Stimulated activated naive CD8-positive, alpha-beta T cell treated with anti-CD3 and anti-CD28 coated beads, Interleukin-15, Interleukin-2, amounts not matched to agents 100 U/mL and 50 U/mL, for 24 hours (primary cell): Measurements from ENCODE around the gene ULK1.
"Not testable (repeated sequence)": the region's sequence is repeated elsewhere in the genome, so short reads cannot be mapped to it uniquely, and the experiment has no call there.

ENCODE experiments used
- ATAC-seq: fragments of 150-1000 bp; cut with Tn5 transposase; one replicate; pipeline ENCODE4 v1.10.0; 2021
- DNase-seq: peaks from one replicate; pipeline ENCODE4 v3.0.0; 2021

The ULK1 gene

DNA sequence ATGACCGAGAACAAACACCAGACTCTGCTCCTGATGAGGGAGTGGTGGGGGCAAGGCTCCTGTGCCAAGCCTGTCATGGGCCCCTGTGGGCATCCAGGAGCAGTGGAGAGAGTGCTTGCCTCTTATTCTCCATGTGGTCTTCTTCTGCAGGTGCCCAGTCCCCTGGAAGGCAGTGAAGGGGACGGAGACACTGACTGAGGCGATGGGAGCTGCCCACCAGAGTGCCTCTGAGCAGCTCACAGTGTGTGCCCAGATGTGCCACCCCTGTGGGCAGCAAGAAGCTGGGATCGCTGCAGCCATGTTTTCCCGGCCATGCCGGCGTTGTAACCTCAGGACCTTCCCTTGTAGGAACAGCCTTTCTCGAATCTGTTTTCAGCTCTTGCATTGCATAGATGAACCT, 49.0 kb downstream of the ULK1 start:
- DNase-seq (no peak), ATAC-seq (no peak)

DNA sequence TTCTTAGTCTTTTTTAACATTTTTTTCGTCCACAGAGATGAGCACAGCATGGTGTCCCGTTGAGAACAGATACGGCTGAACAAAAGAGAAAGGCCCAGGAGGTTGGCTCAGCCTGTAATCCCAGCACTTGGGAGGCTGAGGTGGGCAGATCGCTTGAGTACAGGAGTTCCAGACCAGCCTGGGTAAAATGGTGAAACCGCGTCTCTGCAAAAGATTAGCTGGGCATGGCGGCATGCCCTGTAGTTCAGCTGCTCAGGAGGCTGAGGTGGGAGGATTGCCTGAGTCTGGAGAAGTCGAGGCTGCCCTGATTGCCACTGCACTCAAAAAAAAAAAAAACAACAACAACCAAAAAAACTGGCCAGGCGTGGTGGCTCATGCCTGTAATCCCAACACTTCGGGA, 49.5 kb downstream of the ULK1 start:
- ATAC-seq (no peak), DNase-seq (no peak)

DNA sequence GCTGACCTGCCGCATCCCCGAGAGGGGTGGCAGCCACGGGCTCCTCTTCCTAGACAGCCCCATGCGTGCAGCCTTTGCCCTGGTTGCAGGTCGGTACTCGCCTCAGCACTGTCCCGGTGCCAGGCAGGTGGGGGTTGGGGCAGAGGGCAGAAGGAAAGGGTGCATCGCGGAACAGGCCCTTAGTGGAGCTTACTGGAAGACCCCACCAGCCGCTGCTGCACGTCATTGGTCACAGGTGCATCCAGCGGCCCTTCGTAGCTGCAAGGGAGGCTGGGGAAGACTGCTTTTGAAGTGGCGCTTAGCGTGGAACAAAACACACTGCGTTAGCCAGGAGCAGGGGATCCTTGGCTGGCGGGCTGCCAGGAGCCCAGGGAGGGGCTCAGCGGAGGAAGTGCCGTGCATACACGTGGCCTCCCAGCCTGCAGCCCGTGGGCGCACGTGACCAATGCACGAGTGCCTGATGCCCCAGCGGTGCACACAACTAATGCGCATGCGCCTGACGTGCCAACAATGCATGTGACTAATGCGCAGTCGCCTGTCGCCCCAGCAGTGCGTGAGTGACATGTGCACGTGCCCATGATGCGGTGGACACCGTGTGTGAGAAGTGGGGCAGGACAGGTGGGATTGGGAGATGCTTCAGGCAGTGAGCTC, 50.3 kb downstream of the ULK1 start:
- DNase-seq = no peak
- ATAC-seq = no peak

DNA sequence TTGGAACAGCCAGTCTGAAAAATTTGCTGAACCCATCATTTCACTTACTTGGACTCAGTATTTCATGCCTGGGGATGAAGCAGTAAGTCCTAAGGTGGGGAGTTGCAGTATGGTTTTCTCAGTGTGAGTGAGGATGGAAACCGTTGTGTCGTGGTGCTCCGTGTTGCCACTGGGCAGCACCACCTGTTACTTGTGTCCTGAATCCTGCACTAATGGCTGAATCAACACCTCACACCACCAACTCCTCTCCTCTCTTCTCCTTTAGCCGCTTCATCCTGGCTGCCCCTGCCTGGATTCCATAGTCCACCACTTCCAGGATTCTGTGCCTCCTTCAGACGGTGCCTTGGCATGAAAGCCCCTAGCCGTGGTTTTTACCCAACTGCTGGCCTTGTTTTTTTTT, 52.3 kb downstream of the ULK1 start:
- DNase-seq = no peak

DNA sequence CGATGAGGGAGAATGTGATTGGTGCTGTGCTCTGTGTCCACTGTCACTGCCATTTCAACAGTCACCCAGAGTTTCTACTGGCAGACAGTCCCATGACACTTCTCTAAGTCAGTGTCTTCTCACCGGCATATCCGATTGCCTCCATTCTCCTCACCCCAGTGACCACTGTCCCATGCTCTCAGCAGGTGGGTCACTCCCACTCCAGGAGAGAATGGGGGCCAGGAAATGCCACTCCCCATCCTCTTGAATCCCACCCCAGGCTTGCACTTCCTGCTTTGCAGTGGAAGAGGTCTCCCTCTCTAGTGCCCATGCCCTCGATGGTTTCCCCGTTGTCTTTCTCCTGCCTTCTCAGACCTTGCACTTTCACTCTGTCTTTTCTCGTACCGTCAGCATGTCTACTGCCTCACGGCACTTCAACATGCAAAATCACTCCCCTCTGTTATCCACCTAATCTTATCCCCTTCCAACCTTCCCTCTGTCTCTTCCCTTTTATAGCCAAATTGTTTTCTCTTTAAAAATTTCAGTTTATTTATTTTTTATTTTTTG, 53.1 kb downstream of the ULK1 start:
- ATAC-seq = no peak
- no peak for DNase-seq

More for the DNA sequence above, 52.3 kb downstream of the ULK1 start:
- ATAC-seq = no peak

DNA sequence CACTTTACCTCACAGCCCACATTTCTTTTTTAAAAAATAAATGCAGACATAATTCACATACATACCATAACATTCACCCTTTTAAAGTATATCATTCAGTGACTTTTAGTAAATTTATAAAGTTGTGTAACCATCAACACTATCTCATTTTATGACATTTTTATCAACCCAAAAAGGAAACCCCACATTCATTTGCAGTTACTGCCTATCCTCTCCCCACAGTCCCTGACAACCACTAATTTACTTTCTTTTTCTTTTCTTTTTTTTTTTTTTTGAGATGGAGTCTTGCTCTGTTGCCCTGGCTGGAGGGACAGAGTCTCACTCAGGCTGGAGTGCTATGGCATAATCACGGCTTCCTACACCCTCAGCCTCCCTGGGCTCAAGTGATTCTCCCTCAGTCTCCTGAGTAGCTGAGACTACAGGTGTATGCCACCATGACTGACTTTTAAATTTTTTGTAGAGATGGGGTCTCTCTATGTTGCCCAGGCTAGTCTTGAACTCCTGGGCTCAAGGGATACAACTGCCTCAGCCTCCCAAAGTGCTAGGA, 53.8 kb downstream of the ULK1 start:
- no peak for ATAC-seq
- no peak for DNase-seq

DNA sequence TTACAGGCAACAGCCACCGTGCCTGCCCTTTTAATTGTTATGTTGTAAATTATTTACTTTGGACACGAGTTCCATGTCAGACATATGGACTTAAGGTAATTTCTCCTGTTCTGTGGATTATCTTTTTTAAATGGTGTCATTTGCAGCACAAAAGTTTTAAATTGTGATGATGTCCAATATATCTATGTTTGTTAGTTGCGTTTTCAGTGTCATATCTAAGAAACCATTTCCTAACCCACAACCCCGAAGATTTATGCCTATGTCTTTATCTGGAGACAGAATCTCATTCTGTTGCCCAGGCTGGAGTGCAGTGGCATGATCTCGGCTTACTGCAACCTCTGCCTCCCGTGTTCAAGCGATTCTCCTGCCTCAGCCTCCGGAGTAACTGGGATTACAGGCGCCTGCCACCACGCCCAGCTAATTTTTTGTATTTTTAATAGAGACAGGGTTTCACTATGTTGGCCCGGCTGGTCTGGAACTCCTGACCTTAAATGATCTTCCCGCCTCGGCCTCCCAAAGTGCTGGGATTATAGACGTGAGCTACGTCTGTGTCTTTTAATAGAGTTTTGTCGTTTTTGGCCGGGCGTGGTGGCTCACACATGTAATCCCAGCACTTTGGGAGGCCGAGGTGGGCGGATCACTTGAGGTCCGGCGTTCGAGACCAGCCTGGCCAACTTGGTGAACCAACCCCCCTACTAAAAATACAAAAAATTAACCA, 54.5 kb downstream of the ULK1 start:
- DNase-seq, ATAC-seq: not testable (repeated sequence)

DNA sequence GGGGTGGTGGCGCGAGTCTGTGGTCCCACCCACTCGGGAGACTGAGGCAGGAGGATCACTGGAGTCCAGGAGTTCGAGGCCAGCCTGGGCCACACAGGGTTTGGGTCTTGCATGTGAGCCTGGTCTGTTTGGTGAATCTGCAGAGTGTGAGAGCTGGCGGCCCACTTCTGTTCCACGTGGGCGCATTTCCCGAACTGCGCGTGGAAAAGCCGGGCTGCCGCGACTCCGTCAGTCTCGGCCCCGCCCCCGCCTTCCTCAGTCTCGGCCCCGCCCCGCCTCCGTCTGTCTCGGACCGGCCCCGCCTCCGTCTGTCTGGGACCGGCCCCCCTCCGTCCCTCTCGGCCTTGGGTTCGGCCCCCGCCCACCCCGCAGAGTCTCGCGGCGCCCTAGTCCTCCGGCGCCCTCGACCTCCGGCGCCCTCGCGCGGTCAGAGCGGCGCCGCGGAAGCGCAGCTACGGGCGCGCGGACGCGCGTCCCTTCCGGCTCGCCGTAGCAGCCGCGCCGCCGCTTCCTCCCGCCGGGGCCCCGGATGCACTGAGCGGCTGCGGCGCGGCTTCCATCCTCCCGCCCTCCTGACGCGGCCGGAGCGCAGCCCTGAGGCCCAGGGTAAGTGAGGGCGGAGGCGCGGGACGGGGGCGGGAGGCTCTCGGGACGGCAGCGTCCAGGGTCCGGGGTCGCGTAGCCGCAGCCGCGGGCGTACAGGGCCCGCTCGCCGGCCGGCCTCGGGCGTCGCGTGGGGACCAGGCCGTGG, 55.2 kb downstream of the ULK1 start, which contains the start of gene EP400:
TSS of gene EP400 (plus strand) at position 512 of the 751 bp plus-strand sequence. CDS start 10,678 bp downstream, outside the sequence.
- DNase-seq (peak; percentile 97), ATAC-seq (peak; percentile 98)

DNA sequence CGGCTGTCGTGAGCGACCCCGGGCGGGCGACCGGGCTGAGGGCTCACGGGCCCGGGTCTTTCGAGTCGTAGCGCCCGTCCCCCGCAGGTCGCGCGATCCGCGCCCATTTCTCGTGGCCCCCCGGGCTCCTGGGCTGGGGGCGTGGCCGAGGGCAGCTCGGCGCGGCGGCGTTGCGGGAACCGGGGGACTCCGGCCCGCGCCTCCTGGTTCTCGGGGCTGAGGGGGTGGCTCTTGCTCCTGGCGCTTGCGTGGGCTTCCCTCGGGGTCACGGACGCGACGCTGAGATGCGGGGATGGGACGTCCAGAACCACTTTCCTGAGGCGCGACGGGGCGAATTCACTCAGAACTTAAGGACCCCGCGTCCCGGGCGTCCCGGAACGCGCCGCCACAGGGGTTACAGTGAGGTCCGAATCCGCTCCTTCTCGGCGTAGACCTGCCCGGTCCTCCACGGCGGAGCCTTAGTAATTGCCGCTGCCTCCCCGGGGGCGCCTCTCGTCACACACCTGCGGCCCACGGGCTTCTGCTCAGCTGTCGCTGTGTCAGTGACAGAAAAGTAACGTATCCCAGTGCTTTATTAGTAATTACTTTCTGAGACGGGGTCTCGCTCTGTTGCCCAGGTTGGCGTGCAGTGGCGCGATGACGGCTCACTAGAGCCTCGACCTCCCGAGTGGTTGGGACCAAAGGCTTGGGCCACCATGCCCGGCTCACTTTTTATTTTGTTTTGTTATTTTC, 55.9 kb downstream of the ULK1 start:
- ATAC-seq (peak; percentile 7), DNase-seq (peak; percentile 55)

DNA sequence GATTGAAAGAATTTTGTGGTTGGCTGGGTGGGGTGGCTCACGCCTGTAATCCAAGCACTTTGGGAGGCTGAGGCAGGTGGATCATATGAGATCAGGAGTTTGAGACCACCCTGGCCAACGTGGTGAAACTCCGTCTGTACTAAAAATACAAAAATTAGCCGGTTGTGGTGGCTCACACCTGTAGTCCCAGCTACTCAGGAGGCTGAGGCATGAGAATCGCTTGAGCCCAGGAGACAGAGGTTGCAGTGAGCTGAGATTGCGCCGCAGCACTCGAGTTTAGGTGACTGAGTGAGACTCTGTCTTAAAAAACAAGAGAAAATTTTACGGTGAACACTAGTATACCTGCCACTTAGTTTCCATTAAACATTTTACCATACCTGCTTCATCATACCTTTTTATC, 59.4 kb downstream of the ULK1 start:
- ATAC-seq, DNase-seq: not testable (repeated sequence)

DNA sequence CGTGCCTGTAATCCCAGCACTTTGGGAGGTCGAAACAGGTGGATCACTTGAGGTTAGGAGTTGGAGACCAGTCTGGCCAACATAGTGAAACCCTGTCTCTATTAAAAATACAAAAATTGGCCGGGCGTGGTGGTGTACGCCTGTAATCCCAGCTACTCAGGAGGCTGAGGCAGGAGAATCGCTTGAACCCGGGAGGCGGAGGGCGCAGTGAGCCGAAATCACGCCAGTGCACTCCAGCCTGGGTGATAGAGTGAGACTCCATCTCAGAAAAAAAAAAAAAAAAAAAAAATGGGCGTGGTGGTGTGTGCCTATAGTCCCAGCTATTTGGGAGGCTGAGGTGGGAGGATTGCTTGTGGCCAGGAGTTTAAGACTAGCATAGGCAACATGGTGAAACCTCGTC, 60.0 kb downstream of the ULK1 start:
- not testable (repeated sequence) for DNase-seq, ATAC-seq

DNA sequence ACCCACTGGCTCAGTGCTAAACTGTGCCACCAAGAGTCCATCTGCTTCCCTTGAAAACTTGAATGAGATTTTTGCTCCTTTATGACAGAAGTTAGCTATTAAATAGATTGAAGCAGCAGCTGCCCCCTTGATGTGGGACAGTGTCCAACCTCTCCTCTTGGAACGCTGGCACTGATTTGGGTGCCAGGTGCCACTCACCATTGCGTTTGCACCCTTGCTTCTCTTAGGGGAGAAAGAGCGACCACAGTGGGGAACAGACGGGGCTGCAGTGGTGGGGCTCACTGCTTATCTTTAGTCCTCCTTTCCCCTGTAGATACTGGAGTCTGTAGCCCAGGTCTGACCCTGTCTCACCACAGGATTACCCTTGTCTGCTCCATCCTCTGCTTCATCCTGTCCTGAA, 64.7 kb downstream of the ULK1 start:
- ATAC-seq (no peak), DNase-seq (no peak)

DNA sequence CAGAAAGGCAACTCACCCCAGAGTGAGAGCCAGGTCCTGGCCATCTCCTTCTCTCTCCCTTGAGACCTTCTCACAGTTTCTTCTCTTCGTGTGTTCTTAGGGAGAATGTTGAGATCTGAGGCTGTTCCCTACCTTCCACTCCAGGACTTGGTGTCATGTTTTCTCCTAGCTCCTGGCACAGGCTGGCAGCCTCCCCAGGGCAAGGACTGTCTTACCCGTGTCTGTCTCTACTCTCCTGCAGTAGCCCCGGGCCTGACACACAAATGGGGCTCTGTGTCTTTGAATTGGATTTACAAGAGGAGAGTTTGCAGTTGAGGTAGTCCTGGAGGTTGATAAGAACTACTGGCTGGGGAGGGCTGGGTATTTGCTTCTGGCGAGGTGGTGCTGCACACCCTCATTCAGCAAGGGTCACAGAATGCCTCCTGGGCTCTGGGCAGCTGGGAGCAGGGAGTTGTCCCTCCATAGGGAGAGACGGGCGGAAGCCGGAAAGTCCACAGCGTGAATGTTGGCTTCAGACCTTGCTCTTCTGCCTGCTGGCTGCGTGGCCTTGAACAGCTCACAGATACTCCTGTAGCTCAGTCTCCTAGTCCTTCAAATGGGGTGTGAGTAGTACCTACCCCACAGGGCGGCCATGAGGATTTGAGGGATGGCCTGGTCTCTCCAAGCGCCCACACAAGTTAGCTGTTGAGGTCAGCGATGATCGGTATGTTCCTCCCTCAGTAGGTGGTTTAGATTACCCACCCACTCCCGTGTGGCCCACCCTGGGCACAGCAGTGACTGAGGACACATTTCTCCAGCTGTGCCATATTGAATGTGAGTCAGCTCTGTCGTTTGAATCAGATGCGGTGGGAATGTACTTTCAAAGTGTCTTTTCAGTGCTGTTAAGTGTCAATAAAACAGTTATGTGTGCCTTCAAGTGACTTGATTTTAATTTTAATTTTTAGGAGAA, 65.5 kb downstream of the ULK1 start:
- no peak for DNase-seq
- peak; percentile 41 for ATAC-seq

DNA sequence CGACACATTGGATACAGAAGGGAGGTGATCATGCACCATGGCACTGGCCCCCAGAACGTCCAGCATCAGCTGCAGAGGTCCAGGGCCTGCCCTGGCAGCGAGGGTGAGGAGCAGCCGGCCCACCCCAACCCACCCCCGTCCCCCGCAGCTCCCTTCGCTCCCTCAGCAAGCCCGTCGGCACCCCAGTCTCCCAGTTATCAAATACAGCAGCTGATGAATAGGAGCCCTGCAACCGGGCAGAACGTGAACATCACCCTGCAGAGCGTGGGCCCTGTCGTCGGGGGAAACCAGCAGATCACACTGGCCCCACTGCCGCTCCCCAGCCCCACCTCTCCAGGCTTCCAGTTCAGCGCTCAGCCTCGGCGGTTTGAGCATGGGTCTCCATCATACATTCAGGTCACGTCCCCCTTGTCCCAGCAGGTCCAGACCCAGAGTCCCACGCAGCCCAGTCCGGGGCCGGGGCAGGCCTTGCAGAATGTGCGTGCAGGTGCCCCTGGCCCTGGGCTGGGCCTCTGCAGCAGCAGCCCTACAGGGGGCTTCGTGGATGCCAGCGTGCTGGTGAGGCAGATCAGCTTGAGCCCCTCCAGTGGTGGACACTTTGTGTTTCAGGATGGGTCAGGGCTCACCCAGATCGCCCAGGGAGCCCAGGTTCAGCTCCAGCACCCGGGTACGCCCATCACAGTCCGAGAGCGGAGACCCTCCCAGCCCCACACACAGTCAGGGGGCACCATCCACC, 66.3 kb downstream of the ULK1 start:
- DNase-seq, ATAC-seq: not testable (repeated sequence)

DNA sequence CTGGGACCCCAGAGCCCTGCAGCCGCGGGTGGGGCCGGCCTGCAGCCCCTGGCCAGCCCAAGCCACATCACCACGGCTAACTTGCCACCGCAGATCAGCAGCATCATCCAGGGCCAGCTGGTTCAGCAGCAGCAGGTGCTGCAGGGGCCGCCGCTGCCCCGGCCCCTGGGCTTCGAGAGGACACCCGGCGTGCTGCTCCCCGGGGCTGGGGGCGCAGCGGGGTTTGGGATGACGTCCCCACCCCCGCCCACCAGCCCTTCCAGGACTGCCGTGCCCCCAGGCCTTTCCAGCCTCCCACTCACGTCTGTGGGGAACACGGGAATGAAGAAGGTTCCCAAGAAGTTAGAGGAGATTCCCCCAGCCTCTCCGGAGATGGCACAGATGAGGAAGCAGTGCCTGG, 66.9 kb downstream of the ULK1 start:
- not testable (repeated sequence) for DNase-seq, ATAC-seq

DNA sequence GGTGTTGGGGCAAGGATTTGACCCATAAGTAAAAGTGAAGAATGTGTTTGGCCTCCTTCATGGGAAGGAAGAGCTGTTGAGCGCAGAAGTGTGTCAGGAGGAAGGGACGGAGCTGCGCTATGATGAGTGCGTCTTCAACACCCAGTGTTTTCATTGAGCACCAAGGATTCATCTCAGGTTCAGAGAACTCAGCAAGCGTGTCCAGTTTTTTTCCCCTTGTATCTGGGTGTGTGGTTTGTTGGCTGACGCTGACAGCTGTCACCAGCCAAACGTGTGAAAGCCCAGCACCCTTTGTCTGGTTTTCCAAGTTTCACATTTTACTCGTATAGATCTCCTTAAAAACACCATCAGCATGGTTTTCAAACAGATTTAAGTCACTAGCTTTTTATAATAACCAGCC, 67.6 kb downstream of the ULK1 start:
- no peak for DNase-seq
- ATAC-seq = no peak

DNA sequence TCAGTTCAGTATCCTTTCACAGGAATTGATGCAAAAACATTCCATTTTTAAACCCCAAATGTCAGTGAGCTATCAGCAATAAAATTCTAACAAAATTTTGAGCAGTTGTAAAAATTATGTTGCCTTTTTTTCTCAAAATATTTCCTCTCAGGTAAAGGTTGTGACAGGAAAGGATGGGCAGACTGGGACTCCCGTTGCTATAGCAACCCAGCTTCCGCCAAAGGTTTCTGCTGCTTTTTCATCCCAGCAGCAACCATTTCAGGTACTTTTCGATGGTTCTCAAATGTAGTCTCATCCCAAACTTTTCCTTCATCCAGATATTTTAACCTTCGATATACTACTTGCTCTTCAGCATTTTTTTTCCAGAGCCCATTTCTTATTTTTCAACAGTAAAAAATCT, 69.0 kb downstream of the ULK1 start:
- DNase-seq (no peak), ATAC-seq (no peak)

DNA sequence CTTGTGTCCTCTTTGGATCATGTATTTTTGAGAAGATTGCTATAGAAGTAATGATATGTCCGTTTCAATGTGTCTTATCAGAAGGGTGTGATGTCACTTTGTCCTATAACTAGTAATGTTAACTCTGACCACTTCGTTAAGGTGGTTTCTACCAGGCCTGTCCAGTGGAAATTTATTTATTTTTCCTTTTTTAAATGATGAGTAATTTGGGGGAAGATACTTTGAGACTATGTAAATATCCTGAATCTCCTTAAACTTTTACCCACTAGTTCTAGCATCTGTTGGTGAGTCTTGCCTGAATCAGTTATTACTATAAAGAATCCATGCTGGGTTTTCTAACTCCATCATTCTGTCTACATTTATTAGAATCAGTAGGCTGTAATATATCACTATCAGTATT, 70.7 kb downstream of the ULK1 start:
- ATAC-seq (no peak), DNase-seq (no peak)

DNA sequence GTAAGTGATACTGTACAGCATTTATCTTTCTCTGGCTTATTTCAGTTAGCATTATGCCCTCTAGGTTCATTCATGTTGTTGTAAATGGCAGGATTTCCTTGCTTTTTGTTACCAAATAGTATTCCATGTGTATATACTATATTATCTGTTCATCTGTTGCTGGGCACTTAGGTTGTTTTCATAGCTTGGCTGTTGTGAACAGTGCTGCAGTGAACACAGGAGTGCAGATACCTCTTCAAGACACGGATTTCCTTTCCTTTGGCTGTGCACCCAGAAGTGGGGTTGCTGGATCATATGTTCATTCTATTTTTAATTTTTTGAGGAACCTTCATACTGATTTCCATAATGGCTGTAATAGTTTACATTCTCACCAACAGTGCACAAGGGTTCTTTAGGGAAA, 76.8 kb downstream of the ULK1 start:
- no peak for DNase-seq
- no peak for ATAC-seq
